Activated T-cell treated with anti-CD3 and anti-CD28 coated beads for 4 hours (primary cell): ENCODE measurements around the gene LDHB.
"Not testable (repeated sequence)": the region's sequence is repeated elsewhere in the genome, so short reads cannot be mapped to it uniquely, and the experiment has no call there.

Source experiments
- DNase-seq: peaks from one replicate; pipeline ENCODE4 v3.0.0-alpha.2; 2020

The LDHB gene

DNA sequence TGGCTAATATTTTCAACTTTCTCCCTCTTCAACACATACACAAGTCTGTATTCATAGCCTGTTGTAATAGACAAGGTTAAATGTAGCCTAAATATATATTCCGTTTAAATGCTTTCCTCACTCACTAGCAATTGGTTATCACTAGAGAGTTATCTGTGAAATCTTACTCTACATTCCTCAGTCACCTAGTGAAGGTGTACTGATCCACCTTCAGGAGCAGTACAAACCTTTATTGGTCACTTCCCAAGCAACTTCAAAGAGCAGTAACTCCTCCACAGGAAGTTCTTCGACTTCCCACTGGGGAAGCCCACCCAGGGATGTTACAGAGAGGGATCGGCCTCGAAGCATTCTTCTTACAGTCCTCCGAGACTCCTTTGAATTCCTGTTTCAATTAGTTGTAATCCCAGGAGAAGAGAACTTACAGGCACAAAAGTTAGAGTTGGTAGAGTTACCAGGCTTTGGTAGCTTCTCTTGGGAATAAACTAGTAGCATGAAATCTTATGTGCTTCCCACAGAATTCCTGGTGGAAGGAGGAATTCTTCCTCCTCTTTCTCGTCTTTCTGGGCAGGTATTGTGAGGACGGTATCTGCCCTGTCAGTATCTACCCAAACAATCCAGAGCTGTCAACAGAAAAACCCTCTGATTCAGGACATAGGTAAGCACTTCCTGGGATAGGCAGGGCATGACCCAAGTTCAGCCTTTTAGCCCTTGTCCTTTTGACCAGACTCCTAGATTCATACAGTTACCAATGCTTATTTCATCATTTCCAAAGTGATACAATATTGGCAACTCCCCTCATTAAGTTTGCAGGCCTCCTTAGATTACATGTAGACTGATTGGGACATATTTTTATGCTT, 53.2 kb downstream of the LDHB start, which contains the start of gene GYS2:
Gene GYS2, minus strand, starts transcription at position 603 of the 857 bp plus-strand sequence. Its CDS starts 255 bp downstream, at position 348.
- DNase-seq = no peak

DNA sequence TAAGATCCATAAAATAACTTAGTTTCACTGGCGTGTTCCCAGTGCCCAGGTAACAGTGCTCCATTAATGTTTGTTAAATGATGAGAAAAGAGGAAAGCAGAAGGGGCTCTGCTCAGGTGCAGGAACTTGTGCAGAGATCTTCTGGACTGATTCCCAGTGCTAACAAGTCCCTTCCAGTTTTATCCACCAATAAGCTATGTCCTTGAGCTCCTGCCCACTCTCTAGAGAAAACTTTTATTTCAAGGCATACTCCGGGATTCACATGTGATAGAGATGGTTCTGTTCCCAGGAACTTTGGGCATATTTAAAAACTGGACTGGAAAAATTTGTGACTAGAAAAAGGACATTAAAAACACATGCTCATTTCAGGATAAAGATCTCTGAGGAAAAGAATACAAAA, 54.9 kb downstream of the LDHB start:
- no peak for DNase-seq

DNA sequence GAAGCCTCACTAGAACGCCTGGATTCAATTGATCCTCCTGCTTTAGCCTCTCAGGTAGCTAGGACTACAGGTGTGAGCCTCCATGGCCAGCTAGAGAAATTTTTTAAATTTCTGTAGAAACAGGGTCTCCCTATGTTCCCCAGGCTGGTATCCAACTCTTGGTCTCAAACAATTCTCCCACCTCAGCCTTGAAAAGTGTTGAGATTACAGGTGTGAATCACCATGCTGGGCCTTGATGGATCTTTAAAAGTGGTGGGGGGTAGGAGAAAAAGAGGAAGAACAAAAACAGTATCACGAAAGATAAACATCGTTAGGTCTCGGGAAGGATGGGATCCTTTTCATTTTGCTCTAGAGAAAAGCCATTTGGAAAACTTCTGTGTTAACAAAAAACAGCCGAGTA, 57.4 kb downstream of the LDHB start:
- no peak for DNase-seq

DNA sequence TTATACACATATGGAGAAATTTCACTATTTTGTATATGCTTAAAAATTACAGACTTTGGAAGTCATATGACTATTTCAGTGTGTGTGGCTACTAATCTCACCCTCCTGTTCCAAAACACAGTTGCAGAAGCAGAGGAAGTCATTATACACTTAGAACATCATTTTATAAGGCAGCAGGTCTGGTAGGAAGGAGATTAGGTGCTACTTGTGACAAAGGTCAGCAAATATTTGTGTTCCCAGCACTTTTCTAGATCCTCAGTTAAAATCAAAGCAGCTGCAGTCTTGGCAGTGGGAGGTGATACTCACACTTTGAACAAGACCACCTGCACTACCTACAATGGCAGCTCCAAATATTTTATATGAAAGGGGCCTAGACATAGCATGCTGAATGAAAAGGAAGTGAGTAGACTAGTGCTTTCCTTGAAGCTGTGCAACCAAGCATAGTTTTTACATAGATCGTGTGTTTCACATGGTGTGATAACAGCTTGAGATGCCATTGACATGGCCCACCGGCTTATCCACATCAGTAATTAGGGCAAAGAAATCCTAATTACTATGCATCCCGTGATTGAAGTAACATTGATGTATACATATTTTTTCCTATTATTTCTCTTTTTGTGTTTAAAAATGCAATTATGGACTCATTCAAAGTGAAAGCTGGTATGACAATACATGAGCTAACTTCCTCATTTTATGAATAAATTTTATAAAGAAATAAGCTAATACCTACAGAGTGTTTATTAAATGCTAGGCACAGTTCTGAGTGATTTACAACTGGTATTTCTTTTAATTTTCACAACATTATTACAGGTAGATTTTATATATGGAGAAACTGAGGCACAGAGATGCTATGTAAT, 58.3 kb downstream of the LDHB start:
- DNase-seq = no peak

DNA sequence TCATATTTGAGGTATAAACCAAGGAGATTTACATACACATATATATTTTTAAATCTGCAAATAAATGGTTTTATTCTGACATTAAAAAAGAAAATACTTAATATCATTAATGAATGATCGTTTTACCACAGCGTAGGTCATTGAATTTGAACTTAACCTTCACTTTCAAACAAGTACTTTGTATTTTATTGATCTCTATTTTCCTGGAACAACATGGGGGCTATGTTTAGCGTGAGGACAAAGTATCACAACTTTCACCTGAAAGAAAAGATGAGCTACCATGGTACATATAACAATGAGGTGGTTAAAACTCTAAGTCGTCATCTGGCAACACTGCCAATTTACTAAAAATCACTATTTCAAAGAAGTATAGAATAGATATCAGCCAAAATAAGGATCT, 59.0 kb downstream of the LDHB start:
- DNase-seq = no peak

DNA sequence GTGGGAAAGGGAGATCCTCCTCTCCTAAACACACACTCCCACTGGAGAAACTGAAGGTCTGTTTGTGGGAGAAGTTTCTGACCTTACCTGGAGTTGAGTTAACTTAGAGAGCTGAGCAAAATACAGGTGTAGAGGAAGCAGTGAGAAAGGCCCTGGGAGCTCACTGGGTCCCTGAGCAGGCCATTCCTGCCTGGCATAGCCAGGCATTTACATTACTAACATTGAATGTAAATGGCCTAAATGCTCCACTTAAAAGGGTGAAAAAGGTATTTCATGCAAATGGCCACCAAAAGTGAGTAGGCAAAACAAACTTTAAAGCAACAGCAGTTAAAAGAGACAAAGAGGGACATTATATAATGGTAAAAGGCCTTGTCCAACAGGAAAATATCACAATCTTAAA, 62.3 kb downstream of the LDHB start:
- not testable (repeated sequence) for DNase-seq

DNA sequence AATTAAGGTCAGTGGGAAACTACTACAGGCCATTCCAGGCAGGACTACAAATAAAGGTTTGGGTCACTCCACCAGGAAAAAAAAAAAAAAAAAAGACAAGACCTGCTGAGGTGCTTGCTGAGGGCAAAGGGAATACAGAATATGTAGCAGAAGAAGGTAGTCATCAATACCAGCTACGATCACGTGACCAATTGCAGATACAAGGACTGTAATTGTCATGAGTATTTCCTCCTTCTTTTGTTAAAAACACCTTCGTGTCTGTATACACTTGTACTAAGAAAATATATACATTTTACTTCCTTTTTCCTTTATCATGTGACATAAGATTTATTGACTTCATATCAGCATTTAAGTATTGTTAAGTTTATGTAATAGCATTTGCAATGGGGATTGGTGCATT, 72.2 kb downstream of the LDHB start:
- DNase-seq = no peak
